DND-41 (cell line): ENCODE data around the gene LEF1.

Source experiments
- EZH2 ChIP-seq: IDR thresholded peaks from 3 replicates; pipeline ENCODE4 v1.6.1; 2012; ENCODE audit warnings: borderline replicate concordance, low read depth, mild to moderate bottlenecking, moderate library complexity, low read length, inconsistent platforms; ENCODE audit not compliant: severe bottlenecking
- TF ChIP-seq, protein P1 (sequence below): IDR thresholded peaks from 2 replicates; pipeline ENCODE4 v1.5.1; 2012; ENCODE audit warnings: borderline replicate concordance, low read length, moderate library complexity, mild to moderate bottlenecking; ENCODE audit not compliant: poor library complexity, severe bottlenecking; ENCODE audit errors: extremely low read depth

DNA sequence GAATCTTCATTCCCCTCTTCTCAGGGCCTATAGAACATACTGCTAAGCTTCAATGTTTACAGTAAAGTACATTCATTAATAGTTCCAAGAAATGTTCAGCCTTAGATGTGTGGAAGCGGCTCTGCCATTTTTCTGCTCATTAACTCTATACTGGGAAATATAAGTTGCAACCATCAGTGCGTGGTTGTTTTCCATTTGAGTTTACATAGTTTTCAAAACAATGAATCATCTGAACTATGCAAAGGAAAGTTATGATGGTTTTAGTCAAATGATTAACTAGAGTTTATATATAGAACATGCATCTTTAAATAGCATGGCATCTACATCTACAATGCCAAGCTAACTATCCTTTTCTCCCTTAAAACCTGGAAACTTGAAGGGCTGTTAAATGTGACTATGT is 29.6 kb downstream of the LEF1 start:
- TF ChIP-seq, protein P1, sequence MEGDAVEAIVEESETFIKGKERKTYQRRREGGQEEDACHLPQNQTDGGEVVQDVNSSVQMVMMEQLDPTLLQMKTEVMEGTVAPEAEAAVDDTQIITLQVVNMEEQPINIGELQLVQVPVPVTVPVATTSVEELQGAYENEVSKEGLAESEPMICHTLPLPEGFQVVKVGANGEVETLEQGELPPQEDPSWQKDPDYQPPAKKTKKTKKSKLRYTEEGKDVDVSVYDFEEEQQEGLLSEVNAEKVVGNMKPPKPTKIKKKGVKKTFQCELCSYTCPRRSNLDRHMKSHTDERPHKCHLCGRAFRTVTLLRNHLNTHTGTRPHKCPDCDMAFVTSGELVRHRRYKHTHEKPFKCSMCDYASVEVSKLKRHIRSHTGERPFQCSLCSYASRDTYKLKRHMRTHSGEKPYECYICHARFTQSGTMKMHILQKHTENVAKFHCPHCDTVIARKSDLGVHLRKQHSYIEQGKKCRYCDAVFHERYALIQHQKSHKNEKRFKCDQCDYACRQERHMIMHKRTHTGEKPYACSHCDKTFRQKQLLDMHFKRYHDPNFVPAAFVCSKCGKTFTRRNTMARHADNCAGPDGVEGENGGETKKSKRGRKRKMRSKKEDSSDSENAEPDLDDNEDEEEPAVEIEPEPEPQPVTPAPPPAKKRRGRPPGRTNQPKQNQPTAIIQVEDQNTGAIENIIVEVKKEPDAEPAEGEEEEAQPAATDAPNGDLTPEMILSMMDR: no peak
- TF ChIP-seq EZH2: no peak
